HG03196 (cell line): ENCODE data around the gene ACOXL.
A peak's percentile ranks its signal among the peaks of the same experiment; 100 is the strongest.

Source experiments
- ATAC-seq: cut with Tn5 transposase; IDR thresholded peaks from one replicate; pipeline ENCODE4 v1.9.1; 2021; ENCODE audit not compliant: unreplicated experiment

Gene ACOXL

DNA sequence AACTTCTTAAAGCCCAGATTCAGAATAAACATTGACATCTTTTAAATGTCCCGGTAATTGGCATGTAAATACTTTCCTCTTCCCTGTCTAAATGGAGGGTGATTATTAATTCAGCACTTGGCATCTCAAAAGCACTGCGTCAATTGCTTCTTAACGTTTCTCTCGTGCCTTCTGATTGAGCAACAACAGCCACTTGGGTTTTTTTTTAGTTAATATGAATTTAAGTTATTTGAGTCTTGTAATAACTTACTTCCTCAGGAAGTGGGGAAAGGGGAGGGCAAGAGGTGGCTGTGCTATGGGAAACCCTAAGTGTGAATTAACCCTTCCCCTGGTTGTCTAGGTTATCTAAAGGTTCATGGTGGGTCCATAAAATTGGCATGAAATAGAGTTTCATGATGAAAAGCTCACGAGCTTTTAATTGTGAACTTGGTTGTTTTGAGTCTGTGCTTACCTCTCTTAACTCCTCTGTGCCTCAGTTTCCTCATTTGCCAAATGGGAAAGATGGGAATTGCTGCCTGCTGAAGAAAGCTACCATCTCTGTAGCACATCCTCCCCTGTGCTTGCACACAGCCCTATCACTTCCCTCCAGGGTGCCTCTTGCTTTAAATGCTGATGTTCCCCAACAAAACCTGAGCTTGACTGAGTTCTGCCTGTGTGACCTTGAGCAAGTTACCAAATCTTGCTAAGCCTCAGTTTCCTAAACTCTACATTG, 262.0 kb downstream of the ACOXL start:
- ATAC-seq: no peak

DNA sequence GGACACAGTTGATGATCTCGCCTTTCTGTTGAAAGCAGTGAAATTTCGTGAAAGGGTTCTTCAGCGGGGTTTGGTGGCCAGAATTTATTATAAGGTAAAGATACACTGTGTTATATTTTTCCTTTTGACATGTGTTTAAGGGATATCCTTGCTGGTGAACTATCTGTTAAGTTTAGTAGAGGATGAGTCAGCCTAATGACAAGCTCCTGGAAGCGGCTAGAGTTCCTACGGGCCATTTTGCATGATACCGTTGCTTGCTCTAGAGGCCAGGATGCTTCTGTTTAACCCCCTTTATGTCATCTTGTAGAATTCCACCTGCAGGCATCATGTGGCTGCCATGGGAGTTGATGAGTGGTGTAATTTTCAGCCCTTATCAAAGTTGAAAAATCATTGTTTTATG, 263.5 kb downstream of the ACOXL start:
- no peak for ATAC-seq

DNA sequence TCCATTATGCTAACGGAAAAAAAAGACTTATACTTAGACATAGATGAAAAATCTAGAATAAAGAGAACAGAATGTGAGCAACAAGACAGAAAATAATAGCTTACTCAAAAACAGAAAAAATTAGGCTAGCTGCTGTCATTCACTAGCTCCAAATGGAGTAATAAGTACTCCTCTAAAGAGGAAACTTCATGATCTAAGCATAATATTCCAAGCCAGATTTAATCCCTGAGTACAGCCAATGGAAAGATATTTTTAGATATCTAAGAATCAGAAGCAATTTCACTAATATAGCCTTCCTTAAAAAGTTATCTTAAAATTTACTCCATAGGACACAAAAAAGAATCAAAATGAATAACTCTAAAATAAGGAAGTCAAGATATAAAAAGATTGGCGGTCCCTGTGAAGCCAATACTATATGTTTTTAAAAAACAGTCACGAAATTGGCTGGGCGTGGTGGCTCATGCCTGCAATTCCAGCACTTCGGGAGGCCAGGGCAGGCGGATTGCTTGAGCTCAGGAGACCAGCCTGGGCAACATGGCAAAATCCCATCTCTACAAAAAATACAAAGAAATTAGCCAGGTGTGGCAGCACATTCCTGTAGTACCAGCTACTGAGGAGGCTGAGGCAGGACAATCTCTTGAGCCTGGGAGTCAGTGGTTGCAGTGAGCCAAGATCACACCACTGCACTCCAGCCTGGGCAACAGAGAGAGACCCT, 265.1 kb downstream of the ACOXL start:
- ATAC-seq: no peak

DNA sequence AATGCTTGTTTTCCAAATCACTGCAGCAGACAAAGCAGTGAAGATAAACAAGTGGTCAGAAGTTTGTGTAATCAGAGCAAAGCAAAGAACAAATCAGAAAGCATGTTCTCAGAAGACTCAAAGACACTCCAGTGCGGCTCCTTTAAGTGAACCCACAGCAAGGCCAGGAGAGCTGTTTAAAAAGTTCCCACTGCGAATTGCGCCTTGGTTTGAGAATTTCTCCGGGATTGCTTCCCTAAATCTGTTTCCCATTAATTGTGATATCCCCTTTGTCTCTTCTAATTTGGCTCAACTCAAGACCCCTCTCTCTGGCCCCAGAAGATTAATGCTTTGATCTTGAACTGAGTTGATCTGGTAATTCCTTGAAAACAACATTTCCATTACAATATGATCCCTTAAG, 265.9 kb downstream of the ACOXL start:
- no peak for ATAC-seq

DNA sequence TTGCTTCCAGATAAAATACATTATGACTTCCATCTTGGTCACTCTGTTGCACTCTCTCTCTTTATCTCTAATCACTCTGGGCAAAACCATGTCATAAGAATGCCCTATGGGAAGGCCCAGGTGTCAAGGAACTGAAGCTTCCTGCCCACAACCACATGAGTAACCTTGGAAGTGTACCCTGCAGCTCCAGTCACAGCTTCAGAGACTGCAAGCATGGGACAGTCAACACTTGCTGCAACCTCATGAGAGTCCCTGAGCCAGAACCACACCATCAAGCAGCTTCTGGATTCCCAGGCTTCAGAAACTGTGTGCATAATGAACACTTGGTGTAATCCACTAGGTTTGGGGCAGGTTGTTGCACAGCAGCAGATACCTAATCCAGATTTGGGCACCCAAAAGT, 267.3 kb downstream of the ACOXL start:
- ATAC-seq: no peak

DNA sequence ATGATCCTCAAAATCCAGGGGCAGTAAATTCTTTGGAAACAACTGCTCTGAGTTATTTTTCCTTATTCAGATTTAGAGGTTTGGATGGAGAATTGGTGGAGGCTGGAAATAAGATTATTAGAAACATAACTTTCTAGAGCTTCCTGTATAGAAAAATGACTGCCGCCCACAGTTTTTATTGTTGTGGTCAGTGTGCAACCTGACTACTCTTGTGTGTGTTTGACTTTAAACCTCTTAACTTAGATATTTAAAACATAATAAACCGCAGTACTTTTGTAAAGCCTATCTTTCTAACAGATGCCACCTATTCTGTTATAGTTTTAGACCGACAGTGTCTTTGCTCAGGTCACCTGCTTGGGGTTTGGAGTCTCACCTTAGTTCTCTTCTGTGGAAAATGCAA, 272.9 kb downstream of the ACOXL start:
- no peak for ATAC-seq

DNA sequence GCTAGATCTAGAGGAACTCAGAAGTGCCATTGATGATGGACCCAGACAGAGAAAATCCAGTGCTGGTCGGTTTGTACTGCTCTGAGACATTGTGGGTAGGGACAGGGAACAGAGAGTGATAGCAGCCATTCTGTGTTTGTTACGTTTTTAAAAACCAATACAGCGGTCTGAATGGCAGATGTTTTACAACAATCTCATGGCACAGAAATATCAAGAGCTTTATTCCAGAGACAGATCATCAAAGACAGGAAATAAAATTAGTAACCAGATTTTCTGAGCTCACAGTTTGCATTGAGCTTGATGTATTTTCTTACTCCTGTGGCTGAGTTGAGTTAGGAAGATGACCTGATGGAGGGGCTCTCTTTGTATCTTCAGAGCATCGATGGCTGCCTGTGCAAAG, 273.4 kb downstream of the ACOXL start:
- ATAC-seq: no peak

DNA sequence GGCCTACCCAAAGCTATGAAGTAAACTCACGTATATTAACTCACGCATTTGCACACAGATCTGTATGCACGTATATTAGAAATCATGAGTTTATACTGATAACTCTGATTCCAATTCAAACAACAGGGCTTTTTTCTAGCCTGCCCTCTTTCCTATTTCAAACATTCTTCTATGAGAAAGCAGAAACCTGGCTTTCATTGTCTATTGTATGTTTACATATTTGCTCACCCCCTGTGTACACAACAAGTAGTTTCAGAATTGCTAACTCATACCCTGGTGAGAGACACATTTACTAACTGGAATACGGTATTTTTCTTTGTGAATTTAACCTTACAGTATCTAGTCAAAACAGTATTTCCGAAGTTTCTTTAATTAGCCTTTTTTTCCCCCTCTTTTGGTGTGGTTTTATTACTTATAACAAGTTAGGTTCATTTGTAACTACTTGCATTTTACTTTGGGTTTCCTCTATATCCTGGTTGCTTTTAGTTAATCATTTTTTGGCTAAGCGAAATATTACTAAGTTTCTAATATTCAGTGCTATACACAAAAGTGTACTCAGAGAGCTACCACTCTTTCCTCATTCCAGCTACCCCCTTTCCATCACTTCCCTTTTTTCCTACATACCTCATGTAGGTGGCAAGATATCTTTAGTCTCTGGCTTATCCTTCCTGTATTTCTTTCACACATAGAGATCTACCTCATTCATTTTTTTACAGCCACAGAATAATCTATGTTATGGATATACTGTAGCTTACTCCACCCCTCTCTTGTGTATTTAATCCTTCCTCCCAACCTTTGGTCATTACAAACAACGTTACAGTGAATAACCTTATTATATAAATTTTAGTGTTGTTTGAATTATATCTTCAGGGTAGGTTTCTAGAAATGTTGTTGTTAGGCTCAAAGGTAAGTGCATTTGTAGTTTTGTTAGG, 275.6 kb downstream of the ACOXL start:
- no peak for ATAC-seq

DNA sequence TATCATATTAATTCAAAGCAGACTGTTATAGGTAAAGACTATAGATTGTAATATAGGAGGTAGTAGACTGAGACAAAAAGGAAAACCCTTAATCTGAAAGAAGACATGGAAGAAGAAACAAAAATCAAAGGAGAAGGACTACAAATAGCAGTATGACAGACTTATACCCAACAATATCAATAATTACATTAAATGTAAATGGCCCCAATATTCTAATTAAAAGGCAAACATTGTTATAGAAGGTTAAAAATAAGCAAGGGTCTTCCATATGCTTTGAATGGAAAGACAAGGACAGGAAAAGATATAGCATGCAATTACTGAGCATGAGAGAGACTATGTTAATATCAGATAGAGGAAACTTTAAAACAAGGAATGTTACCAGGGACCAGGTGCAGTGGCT, 278.8 kb downstream of the ACOXL start:
- no peak for ATAC-seq

DNA sequence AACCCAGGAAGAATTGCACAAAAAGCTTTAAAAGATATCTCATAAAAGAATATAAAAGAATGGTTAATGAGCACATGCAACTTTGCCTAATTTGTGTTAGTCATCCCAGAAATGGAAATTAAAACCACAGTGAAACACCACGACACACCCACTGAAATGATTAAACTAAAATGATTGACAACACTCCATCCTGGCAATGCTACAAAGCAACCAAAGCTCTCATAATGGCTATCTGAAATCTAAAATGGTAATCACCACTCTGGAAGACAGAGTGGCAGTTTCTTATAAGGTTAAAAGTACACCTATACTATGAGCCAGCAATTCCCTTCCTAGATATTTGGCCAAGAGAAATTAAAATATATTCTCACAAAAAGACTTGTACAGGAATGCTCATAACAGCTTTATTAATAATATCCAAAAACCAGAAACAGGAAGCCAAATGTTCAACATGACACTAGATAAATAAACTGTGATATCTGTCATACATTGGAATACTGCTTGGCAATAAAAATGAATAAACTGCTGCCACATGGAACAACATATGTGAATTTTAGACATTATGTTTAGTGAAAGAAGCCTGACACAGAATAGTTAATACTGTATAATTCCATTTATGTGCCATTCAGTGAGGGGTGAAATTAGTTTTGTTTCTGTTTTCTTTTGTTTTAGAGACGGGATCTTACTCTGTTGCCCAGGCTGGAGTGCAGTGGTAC, 283.1 kb downstream of the ACOXL start:
- no peak for ATAC-seq

DNA sequence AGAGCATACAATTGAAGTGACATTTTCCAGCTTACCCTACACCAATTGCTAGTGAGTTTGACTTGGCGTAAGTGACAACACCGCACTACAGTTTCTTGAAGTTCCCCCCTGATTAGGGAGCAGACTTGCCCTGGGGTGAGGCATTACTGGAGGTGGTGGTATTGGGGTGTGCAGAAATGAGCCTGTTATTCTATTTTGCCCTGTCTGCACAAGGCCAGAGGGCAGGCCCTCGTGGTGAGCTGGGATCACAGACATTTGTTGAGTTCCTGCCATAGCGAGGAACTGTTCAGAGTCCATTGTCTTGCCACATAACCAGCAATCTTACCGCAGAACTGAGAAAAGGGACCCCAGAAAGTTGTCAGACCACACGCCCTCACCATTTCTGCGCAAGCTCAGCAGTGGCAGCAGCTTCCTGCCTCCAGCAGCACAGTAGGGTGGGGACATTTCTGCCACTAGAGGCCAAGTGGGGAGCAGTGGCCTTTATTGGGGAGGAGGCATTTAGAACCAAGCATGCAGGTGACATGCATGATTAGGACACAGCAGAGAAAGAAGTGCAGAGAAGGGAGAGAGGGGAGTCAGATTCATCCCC, 284.8 kb downstream of the ACOXL start:
- no peak for ATAC-seq

DNA sequence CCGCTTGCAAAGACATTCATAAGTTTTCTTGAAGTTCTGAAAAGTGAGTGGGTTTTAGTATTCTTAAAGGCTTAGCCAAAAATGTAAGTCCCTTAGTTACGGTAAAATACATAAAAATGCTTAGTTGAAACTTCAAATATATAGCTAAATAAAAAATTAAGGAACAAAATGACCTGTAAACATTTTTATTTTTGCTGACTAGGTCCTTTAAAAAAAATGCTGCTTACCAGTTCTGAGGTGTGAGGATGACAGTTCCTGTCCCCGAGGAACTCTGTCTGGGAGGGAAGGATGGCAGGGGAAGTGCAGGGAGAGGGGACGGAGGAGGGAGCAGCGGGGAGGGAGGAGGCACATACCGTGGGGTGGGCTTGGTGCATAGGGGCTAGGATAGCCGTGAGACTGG, 285.5 kb downstream of the ACOXL start:
- no peak for ATAC-seq

DNA sequence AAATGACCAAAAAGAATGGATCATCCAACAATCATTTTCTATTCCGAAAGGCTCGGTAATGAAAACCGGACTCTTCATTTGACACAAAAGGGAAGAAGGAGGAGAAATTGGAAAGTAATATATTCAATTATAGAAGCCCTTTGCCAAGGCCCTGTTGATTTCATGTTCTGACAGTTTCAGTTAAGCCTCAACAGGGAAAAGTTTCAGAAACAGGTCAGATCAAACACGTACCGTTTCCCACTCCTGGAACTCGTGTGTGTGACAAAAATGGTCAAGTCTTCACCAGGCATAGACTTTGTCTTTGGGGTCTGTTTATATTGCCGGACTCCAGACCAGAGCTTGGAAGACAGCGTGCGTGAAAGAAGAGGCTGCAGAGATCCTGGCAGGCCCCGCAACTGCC, 287.0 kb downstream of the ACOXL start:
- ATAC-seq: no peak

DNA sequence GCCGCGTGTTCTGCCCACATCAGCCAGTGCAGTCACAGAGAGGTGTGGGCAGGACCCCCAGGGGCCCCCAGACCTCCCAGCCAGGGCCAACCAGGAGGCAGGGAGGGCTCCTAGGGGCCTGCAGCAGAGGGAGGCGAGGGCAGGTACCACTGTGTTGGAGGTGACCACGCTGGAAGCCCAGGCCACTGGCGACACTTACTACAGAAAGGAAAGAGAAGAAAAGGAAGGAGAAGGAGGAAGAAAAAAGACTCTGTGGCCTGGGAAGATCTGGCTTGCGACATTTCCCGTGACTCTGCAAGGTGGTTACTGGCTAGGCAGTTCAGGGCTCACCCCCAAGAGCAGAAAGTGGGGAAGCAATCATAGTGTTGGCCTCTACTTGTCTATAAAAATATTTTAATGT, 290.3 kb downstream of the ACOXL start:
- ATAC-seq: no peak

DNA sequence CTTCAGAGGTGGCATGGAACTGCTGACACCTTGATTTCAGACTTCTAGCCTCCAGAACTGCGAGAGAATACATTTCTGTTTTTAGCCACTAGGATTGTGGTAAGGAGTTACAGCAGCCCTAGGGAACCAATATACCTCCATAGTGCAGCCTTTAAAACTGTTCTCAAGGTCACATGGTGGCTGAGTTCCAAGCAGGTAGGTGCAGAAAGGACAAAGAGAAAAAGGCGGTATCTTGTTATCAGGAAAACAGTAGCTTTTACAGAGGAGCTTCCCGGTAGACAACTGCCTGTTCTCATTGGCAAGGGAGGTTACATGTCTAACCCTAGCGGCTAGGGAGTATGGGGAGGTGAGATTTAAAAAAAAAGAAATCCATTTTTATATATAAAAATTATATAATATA, 292.1 kb downstream of the ACOXL start:
- no peak for ATAC-seq

DNA sequence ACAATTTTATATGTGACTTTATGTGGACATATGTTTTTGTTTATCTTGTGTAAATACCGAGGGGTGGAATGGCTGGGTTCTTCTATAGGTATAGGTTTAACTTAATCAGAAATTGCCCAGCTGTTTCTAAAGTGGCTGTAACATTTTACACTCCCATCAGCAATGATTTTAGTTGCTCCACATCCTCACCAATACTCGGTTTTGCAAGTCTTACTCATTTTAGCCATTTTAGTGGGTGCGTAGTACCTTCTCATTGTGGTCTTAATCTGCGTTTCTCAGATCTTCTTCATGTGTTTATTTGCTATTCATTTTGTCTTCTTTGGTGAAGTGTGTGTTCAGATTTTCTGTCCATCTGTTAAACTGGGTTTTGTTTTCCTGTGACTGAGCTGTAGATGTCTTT, 292.9 kb downstream of the ACOXL start:
- no peak for ATAC-seq

DNA sequence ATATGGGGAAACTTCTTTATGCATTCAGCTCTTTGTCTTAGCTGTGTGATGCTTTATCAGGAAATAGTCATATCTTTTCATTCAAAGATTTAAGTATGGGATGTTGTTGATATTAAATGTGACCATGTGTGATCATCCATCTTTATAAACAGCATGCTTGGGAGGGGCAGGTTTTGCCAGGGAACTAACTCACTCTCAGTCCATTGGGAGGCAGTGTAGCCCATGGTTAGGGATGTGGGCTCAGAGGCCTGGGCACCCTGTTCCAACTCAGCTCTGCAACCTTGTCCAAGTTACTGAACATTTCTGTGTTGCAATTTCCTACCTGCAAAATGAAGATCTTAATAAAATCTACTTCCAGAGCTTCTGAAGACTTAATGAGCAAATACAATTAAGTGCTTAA, 296.3 kb downstream of the ACOXL start:
- no peak for ATAC-seq

DNA sequence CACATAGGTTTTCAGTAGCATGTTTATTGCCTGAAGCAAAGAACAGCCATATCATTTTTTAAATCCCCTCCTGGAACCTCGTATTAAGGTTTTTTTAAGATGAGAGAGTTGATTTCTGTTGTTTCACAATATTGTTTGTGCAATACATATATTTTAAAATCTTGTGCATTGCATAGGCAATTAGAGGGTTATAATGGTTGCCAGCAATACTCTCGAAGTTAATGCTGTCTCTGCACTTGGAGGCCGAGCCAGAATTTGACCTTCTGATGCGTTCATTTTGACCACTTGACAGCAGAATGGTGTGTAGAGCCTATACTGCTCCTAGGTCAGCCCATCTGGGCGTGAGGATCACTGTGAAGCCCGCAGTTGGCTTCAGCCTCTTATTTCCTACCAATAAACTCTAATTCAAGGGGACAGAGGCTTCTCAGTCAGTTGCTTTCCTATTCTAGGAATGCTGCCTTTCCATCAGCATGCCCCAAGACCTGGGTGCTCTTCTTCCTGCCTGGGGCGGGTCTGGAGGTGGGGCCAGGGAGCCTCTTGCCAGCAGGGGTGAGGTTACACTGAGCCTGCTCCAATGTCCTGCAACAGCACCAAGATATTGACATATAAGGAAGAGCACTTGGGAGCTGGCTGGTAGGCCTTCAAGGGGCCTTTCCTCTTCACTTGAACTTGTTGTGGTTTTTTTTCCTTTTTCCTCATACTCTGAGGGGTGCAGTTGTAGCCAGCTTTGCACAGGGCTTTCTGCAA, 297.0 kb downstream of the ACOXL start:
- no peak for ATAC-seq

DNA sequence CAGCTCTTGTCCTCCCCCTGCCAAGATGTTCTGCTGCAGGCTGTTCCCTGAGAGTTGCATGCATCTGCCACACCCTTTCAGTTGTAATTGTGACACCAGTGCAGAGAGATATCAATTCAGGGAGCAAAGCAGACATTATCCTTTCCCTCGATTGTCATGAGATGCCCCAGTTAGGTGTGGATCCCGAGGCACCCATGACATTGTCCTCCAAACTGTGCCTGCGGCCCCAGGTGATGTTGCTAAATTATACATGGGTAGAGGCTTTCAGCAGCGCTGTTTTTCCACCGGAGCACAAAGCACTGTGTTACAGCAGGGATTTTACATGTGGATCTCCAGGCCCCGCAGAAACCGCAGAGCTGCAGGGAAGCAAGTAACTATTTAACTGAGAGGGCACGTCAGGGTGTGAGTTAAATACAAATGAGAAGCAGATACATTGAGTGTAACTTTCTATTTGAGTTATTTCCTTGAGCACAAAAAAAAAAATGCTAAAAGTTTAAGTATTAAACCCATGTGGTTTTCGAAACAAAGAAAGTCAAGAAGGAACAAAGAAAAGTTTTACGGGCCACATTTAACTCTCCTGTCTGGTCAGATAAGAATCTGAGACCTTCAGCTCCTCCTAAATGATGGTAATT, 298.0 kb downstream of the ACOXL start:
- peak; percentile 75 for ATAC-seq

DNA sequence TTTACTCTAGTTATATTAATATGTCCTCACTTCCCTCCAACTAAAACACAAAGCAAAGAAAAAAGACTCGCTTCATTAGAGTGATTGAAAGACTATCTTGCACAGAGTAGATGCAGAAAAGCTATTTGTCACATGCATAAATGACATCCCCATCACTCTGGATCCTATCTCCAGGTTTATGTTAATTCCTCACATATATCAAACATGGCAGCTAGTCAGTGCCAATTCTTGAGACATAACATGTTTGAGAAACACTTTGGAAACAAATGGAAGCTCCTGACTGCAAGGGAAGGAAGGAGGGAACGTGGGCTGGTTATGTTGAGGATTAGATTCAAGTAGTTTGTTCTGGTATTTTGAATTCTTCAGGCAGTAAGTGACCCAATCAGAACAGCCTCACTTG, 298.6 kb downstream of the ACOXL start:
- ATAC-seq: peak; percentile 7
